ENCODE data around the gene SUGT1.

- TF ChIP-seq CTCF (IDR thresholded peaks at IDR 0.05): no peak
- no peak for TF ChIP-seq EZH2 (IDR thresholded peaks at IDR 0.05; ENCODE audit: borderline replicate concordance, insufficient read depth, low read depth, low read length, poor library complexity, severe bottlenecking)
Observed at GRCh38 chr13:52743569-52743968, 90.9 kb downstream of the SUGT1 start.
